Stimulated activated CD4-positive, alpha-beta T cell treated with anti-CD3 and anti-CD28 coated beads, Interleukin-1b, Interleukin-23, amount 100 ng/mL, for 24 hours (primary cell): ENCODE data around the gene CLEC6A.
"Not testable (repeated sequence)": the region's sequence is repeated elsewhere in the genome, so short reads cannot be mapped to it uniquely, and the experiment has no call there.

Experiments used
- DNase-seq, 4 experiments: peaks; one replicate each; pipeline ENCODE4 v3.0.0-alpha.2; 2020; ENCODE audit warnings: low read depth in 4 of 4, low spot score in 1 of 4

CLEC6A gene

DNA sequence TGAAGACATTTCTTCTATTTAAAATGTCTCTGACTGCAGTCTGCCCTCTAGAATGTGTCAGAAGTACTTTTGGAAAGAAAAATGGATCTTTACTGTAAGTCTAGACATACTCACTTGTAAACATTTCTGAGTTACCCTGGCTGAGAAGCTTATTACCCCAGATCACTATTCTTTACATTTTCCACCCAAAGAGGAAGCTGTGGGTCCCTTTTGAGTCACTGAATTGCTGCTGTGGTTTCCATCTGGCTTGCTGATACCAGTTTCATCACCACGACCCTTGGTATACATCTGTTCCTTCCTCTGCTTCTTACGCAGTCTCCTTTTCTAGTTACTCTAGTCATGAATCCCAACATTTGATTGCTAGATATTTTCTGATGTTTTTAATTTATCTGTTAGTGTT lies 37.3 kb downstream of the CLEC6A start:
- DNase-seq: peak in 1 of 4 experiments; percentile 28

DNA sequence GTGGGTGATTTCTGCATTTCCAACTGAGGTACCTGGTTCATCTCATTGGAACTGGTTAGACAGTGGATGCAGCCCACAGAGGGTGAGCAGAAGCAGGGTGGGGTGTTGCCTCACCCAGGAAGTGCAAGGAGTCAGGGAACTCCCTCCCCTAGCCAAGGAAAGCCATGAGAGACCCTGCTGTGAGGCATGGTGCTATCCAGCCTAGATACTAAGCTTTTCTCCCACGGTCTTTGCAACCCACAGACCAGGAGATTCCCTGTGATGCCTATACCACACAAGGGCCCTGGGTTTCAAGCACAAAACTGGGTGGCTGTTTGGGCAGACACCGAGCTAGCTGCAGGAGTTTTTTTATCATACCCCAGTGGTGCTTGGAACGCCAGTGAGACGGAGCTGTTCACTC lies 39.9 kb downstream of the CLEC6A start:
- not testable (repeated sequence) for DNase-seq

DNA sequence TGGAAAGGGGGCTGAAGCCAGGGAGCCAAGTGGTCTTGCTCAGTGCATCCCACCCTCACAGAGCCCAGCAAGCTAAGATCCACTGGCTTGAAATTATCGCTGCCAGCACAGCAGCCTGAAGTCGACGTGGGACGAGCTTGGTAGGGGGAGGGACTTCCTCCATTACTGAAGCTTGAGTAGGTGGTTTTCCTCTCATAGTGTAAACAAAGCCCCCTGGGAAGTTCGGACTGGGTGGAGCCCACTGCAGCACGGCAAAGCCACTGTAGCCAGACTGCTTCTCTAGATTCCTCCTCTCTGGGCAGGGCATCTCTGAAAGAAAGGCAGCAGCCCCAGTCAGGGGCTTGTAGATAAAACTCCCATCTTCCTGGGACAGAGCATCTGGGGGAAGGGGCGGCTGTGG lies 40.3 kb downstream of the CLEC6A start:
- DNase-seq: not testable (repeated sequence)

DNA sequence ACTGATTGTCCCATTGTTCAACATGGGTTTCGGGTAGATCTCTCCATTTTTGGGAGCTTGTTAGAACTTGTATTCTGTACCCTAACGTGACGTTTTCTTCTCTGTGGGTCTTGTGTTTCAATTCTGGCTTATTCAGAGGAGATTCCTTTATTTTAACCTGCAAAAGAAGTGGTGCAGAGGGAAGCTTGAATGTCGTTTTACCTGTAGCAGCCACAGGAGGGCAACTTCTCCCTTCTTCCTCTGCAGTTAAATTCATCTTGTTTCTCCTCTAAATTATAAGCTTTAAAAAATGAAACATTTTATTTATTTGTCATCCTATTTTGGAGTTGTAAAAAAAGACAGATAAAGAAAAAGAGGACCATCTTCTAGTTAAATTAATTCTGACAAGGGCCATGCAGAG lies 43.9 kb downstream of the CLEC6A start:
- no peak for DNase-seq

DNA sequence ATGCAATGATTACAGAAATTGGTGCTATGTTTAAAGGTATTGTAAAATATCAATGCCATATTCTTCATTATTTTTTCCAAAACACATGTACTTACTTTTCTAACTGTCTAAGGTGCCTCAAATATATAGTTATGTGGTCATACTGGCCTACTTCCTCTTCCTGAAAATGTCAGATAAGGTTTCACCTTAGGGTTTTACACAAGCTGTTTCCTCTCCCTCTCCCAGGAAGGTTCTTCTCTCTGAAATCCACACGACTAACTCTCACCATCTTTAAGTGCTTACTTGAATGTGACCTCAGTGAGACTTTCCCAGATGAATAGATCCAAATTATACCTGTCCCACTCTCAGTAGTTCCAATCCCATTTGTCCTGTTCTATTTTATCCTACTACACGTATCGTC lies 46.0 kb downstream of the CLEC6A start:
- DNase-seq: no peak

DNA sequence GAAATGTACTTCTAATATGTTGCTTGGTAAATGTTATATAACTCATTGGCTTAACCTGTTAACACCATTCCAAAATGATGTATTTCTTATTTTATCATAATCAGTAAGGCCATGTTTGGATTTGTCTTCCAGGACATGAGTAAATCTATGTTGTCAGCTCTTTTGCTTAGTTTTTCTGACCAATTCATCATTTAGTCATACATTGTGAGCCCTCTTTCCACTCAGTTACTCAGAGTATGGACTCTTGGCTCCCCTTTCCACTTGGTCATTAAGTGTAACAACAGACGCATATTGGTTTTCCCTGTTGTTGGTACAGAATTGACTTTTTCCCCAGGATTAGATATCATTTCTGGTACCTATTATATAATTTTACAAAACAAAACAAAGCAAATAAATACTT lies 48.6 kb downstream of the CLEC6A start:
- DNase-seq: no peak

DNA sequence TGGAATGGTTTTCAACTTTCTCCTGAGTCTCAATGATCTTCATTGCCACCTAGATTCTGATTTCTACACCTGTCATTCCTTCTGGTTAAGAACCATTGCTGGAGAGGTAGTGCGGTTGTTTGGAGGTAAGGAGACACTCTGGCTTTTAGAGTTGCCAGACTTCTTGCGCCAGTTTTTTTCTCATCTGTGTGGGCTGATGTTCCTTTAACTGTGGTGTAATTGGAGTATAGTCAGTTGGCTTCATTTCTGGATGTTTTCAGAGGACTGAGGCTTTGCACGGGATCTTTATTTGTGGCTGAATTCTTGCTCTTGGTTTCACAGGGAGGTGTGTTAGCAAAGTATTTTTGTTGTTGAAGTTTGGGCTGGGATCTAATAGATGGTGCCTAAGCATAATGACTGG lies 51.8 kb downstream of the CLEC6A start:
- no peak for DNase-seq

DNA sequence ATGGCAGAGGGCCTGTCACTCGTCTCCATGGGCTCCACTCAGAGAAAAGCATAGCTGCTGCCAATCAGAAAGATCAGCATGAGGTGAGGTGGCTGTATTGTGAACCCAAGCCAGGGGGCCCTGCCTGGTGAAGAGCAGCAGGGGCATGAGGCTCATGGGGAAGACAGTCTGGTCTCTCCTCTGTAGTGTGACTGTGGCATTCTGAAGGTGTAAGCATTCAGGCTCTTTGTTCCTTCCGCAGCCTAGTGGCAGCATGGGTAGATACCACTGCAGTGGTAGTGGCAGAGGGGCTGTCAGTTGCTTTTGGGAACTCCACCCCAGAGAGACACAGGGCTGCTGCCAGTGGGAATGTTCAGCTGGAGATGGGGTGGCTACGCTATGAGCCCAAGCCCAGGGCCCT lies 52.5 kb downstream of the CLEC6A start:
- no peak for DNase-seq

DNA sequence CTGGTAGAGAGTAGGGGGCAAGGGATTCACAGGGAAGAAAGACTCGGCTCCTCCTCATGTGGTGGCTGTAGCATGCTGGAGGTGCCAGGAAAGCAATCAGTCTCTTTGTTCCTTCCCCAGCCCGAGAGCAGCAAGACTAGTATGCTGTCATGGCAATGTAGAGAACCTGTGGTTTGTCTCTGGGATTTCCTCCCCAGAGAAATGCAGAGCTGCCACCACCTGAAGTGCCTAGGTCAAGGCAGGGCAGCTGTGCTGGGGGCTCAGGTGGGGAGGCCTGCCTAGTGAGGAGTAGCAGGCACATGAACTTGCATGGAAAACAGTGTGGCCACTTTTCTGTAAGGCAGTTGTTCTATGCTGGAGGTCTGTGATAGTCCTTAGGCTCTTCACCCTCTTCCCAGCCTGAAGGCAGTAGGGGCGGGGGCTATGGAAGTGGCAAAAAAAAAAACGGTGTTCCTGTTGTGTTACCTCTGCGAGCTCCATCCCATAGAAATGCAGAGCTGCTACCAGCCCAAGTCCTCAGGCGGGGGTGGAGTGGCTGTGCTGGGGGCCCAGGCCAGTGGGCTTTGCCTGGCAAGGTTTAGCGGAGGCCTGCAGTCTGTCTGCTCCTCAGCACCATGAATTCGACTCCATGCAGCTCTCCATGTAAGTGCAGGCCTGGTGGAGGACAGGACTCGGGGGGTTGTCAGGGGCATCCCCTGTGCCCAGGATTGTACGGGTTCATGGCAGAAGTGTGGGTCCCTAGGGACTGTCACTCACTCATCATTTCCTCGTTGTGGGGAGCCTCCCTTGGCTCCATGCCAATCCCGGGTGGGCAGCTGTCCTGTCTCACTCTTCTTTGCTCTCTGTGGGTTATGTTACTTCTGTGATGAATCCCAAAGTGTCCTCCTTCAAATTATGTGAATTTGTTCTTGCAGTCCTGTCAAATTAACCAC lies 53.4 kb downstream of the CLEC6A start:
- no peak for DNase-seq

DNA sequence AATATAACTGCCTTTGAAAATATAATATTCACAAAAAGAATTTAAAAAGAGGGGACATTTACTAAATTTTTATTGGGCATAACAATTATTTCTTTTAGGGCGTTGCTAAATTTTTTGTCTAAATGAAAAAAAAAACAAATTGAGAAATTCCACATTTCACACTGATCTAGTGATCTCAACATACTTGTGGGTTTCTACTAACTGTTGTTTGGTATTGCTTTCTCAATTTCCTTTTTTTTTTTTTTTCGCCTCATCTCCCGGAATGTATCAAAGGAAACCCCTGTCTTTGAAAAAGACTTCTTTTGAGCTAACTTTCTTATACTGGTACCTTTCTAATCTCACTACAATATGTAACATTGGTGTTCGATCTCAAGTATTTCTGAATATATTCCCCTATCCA lies 57.5 kb downstream of the CLEC6A start, which contains the start of gene CLEC4D:
Gene CLEC4D (plus strand): TSS at position 248 of the 400 bp plus-strand sequence. CDS start 230 bp downstream, outside the sequence.
- DNase-seq: no peak

DNA sequence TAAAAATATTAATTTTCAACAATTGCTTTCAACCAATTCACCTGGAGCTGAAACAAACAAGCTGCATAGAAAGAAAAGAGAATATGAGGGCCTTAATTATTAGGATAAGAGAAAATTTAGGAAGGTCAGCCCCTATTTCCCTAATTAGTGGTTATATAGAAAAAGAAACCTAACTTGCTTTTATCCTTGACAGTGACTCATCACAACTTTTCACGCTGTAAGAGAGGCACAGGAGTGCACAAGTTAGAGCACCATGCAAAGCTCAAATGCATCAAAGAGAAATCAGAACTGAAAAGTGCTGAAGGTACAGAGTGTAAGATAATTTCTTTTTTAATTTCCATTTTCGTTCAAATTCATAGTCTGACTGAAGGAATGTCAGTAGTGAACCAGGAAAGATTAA lies 62.2 kb downstream of the CLEC6A start:
- DNase-seq: no peak

DNA sequence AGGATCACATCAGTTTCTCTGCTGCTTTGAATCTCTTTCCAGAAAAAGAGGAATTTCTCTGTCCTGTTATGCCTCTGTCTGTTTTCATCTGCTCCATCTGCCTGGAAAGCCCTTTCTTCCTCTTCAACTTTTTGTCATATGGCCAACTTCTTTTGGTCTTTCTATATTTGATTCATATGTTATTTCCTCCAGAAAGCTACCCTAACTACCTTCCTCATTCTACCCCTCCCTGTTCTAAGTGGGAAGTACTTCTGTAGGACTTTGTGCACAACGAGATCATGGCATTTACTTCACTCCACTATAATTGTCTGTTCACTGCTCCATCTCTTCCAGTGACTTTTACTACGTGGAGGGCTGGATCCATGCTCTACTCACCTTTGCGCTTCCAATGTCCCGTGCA lies 63.4 kb downstream of the CLEC6A start:
- DNase-seq: no peak

DNA sequence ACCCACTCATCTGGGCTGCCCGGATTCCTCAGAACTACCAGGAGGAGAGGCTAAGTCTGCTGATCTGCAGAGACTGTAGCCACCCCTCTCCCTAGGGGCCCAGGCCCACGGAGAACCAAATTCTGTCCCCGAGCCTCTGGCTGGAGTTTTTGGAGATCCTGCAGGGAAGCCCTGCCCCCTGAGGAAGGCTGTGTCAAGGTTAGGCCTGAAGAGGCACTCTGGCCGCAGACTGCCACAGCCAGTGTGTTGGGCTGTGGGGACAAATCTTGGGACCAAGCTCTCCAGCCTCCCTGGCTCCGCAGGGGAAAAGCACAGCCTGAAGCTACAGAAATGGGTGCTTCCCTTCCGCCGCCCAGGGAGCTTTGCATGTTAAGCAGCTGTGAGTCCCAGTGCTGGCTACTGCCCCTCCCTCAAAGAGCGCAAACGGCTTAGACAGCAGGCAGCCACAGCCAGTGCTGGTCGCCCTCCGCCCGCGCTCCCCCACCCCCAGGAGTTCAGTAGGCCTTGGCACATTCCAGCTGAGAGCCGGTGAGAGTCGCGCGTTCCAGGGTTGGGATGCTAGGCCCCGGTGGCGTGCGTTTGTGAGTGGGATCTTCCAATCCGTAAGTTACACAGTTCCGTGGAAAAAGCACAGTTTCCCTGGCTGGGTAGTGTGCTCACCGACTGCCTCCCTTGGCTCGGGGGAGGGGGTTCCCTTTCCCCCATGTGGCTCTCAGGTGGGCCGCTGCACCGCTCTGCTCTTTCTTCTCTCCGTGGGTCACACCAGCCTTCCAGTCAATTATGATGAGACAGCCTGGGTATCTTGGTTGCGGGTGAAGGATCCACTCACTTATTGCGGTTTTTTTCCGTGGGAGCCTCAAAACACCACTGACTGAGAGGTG lies 71.7 kb downstream of the CLEC6A start:
- no peak for DNase-seq
